Measurements from ENCODE around the gene G6PC3.

- TF ChIP-seq, protein P1, sequence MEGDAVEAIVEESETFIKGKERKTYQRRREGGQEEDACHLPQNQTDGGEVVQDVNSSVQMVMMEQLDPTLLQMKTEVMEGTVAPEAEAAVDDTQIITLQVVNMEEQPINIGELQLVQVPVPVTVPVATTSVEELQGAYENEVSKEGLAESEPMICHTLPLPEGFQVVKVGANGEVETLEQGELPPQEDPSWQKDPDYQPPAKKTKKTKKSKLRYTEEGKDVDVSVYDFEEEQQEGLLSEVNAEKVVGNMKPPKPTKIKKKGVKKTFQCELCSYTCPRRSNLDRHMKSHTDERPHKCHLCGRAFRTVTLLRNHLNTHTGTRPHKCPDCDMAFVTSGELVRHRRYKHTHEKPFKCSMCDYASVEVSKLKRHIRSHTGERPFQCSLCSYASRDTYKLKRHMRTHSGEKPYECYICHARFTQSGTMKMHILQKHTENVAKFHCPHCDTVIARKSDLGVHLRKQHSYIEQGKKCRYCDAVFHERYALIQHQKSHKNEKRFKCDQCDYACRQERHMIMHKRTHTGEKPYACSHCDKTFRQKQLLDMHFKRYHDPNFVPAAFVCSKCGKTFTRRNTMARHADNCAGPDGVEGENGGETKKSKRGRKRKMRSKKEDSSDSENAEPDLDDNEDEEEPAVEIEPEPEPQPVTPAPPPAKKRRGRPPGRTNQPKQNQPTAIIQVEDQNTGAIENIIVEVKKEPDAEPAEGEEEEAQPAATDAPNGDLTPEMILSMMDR (IDR thresholded peaks at IDR 0.05; ENCODE audit: poor library complexity): no peak
- TF ChIP-seq EZH2 (IDR thresholded peaks at IDR 0.05; ENCODE audit: borderline replicate concordance) (no peak), EZH2phosphoT487 (IDR thresholded peaks at IDR 0.05; ENCODE audit: low read depth, severe bottlenecking, unreplicated experiment) (no peak)
Observed at GRCh38 chr17:44119062-44119461, 48.5 kb downstream of the G6PC3 start.

All from hepatocyte (in vitro differentiated cells).